Suprapubic skin (tissue), 4 donors: ENCODE results near the gene P4HB. TPM values are rescaled to one million over a fixed set of nuclear protein-coding genes. Genes with fewer than 3 reads are reported as not detected.
A peak's percentile ranks its signal among the peaks of the same experiment; 100 is the strongest.

Source experiments
- DNase-seq, 2 donors: peaks; one replicate each; pipeline ENCODE4 v3.0.0-alpha.2; 2019; ENCODE audit warnings: low spot score in 2 of 2
- H3K27ac ChIP-seq: fragments of 200-600 bp; sonication (generic); one replicate; pipeline ENCODE4 v1.5.1; 2019
- H3K27me3 ChIP-seq: fragments of 200-600 bp; sonication (generic); one replicate; pipeline ENCODE4 v1.5.1; 2019
- H3K36me3 ChIP-seq: fragments of 200-600 bp; sonication (generic); one replicate; pipeline ENCODE4 v1.5.1; 2019
- H3K4me1 ChIP-seq: fragments of 200-600 bp; sonication (generic); one replicate; pipeline ENCODE4 v1.5.1; 2019
- H3K4me3 ChIP-seq: fragments of 200-600 bp; sonication (generic); one replicate; pipeline ENCODE4 v1.5.1; 2019; ENCODE audit warnings: mild to moderate bottlenecking
- H3K9me3 ChIP-seq: fragments of 200-600 bp; sonication (generic); one replicate; pipeline ENCODE4 v1.5.1; 2019
- EP300 ChIP-seq: sonication (generic); formaldehyde crosslinking; IDR thresholded peaks from one replicate; pipeline ENCODE4 v1.6.1; 2017; ENCODE audit warnings: antibody characterized with exemption
- POLR2A ChIP-seq, 2 donors: fragments of 450-650 bp; IDR thresholded peaks; one replicate each; pipeline ENCODE4 v1.6.1; 2017; ENCODE audit warnings: antibody characterized with exemption in 2 of 2, mild to moderate bottlenecking in 2 of 2, moderate library complexity in 2 of 2
- POLR2AphosphoS5 ChIP-seq, 3 donors: sonication (generic); formaldehyde crosslinking; IDR thresholded peaks; one replicate each; pipeline ENCODE4 v1.6.1; 2017; ENCODE audit warnings: antibody characterized with exemption in 3 of 3
- WGBS: methylation state at CpG from one replicate; pipeline ENCODE4 v1.1.5; 2018; 5-methylcytosine and 5-hydroxymethylcytosine counted together
- total RNA-seq, 4 donors: library from RNA; depleted of rRNA; stranded (reverse); fragments of >200 nt; gene quantifications; one replicate each; pipeline ENCODE4 v1.1.0, GENCODE V29; 2016
- TF ChIP-seq, protein P1 (sequence below), 2 donors: fragments of 200-600 bp in 1 of 2; fragments of 450-650 bp in 1 of 2; sonication (generic) in 1 of 2; IDR thresholded peaks; one replicate each; pipeline ENCODE4 v1.5.1; 2016 to 2019; ENCODE audit warnings: antibody characterized with exemption in 2 of 2, mild to moderate bottlenecking in 1 of 2, moderate library complexity in 1 of 2

P4HB gene
- total RNA-seq, 4 donors from 2014 or later: 521 to 1,041 (median 898) TPM

DNA sequence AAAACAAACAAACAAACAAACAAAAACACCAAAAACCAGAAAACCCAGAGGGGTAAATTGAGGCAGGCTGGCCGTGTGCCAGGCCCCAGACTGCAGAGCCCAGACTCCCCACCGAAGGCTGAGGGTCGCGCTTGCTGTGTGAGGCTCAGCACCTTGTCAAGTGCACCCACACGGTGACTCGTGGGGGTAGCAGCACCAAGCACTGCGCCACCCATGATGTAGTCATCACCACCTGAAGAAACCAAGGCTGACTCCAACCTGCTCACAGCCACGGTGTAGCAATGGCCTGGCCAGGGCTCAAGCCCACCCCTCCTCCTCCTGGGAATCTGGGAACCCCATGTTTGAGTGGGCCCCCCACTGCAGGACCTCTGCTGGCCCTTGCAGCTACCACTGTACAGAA is 39.2 kb downstream of the P4HB start:
- TF ChIP-seq POLR2A (IDR thresholded peaks at IDR 0.05) (no peak), POLR2AphosphoS5 (IDR thresholded peaks at IDR 0.05) (no peak)
- TF ChIP-seq, protein P1, sequence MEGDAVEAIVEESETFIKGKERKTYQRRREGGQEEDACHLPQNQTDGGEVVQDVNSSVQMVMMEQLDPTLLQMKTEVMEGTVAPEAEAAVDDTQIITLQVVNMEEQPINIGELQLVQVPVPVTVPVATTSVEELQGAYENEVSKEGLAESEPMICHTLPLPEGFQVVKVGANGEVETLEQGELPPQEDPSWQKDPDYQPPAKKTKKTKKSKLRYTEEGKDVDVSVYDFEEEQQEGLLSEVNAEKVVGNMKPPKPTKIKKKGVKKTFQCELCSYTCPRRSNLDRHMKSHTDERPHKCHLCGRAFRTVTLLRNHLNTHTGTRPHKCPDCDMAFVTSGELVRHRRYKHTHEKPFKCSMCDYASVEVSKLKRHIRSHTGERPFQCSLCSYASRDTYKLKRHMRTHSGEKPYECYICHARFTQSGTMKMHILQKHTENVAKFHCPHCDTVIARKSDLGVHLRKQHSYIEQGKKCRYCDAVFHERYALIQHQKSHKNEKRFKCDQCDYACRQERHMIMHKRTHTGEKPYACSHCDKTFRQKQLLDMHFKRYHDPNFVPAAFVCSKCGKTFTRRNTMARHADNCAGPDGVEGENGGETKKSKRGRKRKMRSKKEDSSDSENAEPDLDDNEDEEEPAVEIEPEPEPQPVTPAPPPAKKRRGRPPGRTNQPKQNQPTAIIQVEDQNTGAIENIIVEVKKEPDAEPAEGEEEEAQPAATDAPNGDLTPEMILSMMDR (IDR thresholded peaks at IDR 0.05): no peak
- Histone ChIP-seq H3K9me3 (no peaks in the 10 kb centered on the region), H3K27me3 (no peaks in the 10 kb centered on the region), H3K27ac (peak overlapping the region; percentile 81), H3K4me3 (no peak overlapping the region), H3K36me3 (peaks cover 13% of the 10 kb centered on the region), H3K4me1 (peaks cover 36% of the 10 kb centered on the region)
- WGBS: 78% methylated on average over 6 of the region's 8 CpGs
- DNase-seq: no peak

DNA sequence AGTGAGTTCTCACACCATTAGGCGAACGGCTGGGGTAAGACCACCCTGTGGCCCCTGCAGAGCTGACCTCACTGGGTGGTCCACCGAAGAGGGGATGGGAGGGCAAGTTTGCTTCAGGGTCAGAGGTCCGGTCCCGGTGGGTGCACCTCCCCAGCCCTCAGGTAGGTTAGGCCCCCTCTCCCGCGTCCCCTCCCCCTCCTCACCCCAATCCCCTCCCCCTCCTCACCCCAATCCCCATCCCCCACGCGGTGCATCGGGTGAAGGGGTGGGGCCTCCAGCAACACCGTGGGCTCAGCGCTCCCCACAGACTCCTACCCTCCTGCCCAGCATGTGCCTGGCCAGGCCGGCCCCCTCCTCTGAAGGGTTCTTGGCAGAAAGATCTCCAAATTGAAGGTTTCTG is 40.6 kb downstream of the P4HB start:
- 45% methylated on average over 5 of the region's 13 CpGs for WGBS
- DNase-seq: no peak
- Histone ChIP-seq H3K36me3 (peaks cover 13% of the 10 kb centered on the region), H3K27ac (no peak overlapping the region), H3K4me3 (no peak overlapping the region), H3K9me3 (no peaks in the 10 kb centered on the region), H3K4me1 (peaks cover 41% of the 10 kb centered on the region), H3K27me3 (no peaks in the 10 kb centered on the region)
- TF ChIP-seq, protein P1 (IDR thresholded peaks at IDR 0.05): no peak
- TF ChIP-seq POLR2AphosphoS5 (IDR thresholded peaks at IDR 0.05) (no peak), POLR2A (IDR thresholded peaks at IDR 0.05) (no peak), EP300 (no peak)

DNA sequence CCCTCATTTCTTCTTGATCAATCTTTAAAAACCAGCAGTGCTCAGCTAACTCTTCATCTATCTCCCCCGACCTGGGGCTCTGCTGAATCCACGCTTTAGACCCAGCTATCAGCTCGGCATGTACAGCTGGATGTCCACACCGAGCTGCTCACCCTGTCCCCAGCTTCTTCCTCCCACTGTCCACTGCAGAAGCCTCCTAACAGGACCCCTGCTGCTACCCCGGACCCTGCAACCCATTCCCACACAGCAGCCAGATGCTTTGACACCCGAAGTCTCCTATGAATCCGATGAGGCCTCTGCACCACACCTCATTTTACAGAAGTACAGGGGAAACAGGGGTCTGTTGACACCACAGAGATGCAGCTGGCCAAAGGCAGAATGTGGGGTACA is 42.6 kb downstream of the P4HB start:
- H3K9me3 ChIP-seq: no peaks in the 10 kb centered on the region
- H3K27ac ChIP-seq: no peak overlapping the region
- 58% methylated on average over 6 of the region's 7 CpGs for WGBS
- TF ChIP-seq POLR2AphosphoS5 (IDR thresholded peaks at IDR 0.05) (no peak), POLR2A (IDR thresholded peaks at IDR 0.05) (no peak), EP300 (no peak)
- TF ChIP-seq, protein P1 (IDR thresholded peaks at IDR 0.05): no peak
- no peaks in the 10 kb centered on the region for H3K36me3 ChIP-seq
- no peak overlapping the region for H3K4me3 ChIP-seq
- H3K27me3 ChIP-seq: peaks cover 8% of the 10 kb centered on the region
- H3K4me1 ChIP-seq: peaks cover 25% of the 10 kb centered on the region
- DNase-seq: no peak

DNA sequence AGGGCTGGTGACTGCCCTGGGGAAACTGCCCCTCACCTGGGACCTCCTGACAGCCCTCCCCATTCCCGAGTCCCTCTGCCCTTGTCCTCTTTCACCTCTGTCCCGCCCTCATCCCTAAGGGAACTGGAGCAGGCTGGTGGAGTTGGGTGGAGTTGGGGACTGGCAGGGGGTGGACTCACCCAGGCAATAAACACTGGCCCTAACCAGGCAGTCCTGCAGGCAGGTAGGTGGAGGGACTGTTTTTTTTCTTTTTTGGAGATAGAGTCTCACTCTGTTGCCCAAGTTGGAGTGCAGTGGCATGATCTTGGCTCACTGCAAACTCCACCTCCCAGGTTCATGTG is 44.7 kb downstream of the P4HB start:
- no peaks in the 10 kb centered on the region for H3K36me3 ChIP-seq
- 53% methylated on average over 2 of the region's 2 CpGs for WGBS
- H3K27me3 ChIP-seq: peaks cover 28% of the 10 kb centered on the region
- no peaks in the 10 kb centered on the region for H3K9me3 ChIP-seq
- no peak overlapping the region for H3K4me3 ChIP-seq
- TF ChIP-seq EP300 (no peak), POLR2AphosphoS5 (IDR thresholded peaks at IDR 0.05) (no peak), POLR2A (IDR thresholded peaks at IDR 0.05) (no peak)
- TF ChIP-seq, protein P1 (IDR thresholded peaks at IDR 0.05): no peak
- H3K27ac ChIP-seq: no peak overlapping the region
- H3K4me1 ChIP-seq: peaks cover 7% of the 10 kb centered on the region
- DNase-seq: no peak

- H3K9me3 ChIP-seq: no peaks in the 10 kb centered on the region
- WGBS: 31% methylated on average over 7 of the region's 24 CpGs
- H3K27me3 ChIP-seq: peaks cover 34% of the 10 kb centered on the region
- no peaks in the 10 kb centered on the region for H3K36me3 ChIP-seq
- no peak for DNase-seq
- no peak overlapping the region for H3K4me3 ChIP-seq
- H3K4me1 ChIP-seq: peaks cover 7% of the 10 kb centered on the region
- no peak for TF ChIP-seq POLR2AphosphoS5 (IDR thresholded peaks at IDR 0.05)
- TF ChIP-seq, protein P1 (IDR thresholded peaks at IDR 0.05): no peak
- TF ChIP-seq POLR2A (IDR thresholded peaks at IDR 0.05): no peak
- TF ChIP-seq EP300: no peak
- no peak overlapping the region for H3K27ac ChIP-seq
Measured at GRCh38 chr17:81814748-81815645, 45.3 kb downstream of the P4HB start.
